NCI-H146 (cell line): ENCODE results near the gene TSEN54.
"Not testable (repeated sequence)": the region's sequence is repeated elsewhere in the genome, so short reads cannot be mapped to it uniquely, and the experiment has no call there.

ENCODE experiments used
- DNase-seq: peaks from one replicate; lab custom pipeline; 2025; lab: John Stamatoyannopoulos, UW

Gene TSEN54

DNA sequence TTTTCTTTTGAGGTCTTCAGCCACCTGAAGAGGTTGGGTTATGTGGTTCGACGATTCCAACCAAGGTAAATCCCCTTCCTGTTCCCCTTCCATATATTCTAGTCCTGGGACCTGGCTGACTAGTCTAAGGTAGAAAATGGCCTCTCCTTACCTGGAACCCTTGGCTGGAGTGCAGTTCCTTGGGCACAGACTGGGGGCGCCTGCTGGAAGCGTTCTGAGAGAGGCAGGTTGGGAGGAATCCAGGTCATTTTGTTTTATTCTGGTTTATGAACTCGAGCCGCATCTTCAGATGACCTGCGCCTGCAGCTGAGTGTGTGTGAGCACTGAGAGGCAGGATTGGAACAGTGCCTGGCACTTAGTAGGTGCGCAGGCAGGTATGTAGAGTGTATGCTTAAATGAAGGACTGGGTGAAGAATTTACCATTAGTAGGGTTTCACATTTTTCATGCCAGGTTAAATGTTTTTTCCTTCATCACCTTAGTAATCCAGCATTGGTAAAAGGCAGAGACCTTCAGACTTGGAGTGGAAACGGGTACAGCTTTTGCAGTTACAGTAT, 2.7 kb downstream of the TSEN54 start:
- DNase-seq: no peak

GRCh38 chr17:75520413-75520812, 4.1 kb downstream of the TSEN54 start:
- not testable (repeated sequence) for DNase-seq

DNA sequence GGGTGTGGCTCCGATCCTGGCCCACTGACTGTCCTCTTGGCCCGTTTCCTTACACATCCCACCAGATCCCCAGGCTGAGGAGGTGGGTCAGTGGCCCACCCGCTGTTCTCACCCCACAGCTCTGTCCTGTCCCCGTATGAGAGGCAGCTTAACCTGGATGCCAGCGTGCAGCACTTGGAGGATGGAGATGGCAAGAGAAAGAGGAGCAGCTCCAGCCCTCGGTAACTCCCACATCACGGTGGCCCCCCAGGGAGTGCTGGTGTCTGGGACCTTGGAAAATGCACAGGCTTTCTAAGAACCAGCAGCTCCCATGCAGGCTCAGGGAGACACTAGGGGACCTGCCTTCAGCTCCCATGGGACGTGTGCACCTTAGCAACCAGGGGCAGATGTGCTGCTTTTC, 5.0 kb downstream of the TSEN54 start:
- DNase-seq: no peak

- DNase-seq: no peak
Measured at GRCh38 chr17:75521951-75522727, 5.8 kb downstream of the TSEN54 start.

- DNase-seq: no peak
Measured at GRCh38 chr17:75523647-75524046, 7.3 kb downstream of the TSEN54 start.

GRCh38 chr17:75524269-75524969, 8.1 kb downstream of the TSEN54 start:
- no peak for DNase-seq

DNA sequence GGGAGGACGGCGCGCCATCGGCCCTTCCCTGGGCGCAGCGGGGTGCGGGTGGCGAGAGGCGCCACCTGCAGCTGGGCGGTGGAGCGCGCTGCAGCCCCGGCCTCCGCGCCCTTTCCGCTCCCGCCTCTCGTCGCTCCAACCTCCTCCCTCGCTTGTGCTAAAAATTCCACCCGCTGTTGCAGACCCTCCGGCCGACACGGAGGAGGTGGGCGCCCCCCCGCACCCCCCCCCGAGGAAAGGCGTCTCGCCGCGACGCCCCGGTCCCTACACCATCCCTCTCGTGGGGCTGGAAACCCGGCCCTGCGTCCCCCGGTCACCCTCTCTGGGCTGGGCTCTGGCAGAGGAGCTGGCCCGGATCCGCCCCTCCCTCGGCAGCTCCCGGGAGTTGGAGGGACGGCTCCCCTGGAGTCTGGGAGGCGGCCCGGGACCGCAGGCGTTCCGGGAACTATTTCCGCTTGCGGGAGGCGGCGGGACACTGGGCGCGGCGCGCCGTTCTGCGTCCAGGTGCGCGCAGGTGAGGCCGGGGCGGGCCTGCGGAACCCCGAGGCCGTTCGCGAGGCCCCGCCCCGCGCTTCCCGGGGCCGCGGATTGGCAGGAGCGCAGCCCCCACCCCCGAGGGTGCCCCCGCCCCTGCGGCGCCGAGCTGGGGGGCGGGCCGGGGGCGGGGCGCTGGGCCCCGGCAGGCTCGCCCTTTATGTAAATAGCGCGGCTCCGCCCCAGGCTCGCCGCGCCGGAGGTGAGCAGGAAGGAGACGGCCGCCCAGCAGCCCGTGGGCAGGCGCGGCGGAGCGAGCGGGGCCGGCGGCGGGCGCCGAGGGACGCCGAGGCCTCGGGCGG, 8.9 kb downstream of the TSEN54 start, which contains the start of gene LLGL2:
TSS of gene LLGL2 (plus strand) at position 728 of the 836 bp plus-strand sequence. CDS start 17,730 bp downstream, outside the sequence.
- peak; percentile 94 for DNase-seq

- DNase-seq: peak; percentile 64
Measured at GRCh38 chr17:75525806-75526554, 9.7 kb downstream of the TSEN54 start.

GRCh38 chr17:75526555-75527270, 10.4 kb downstream of the TSEN54 start:
- DNase-seq: peak; percentile 64

DNA sequence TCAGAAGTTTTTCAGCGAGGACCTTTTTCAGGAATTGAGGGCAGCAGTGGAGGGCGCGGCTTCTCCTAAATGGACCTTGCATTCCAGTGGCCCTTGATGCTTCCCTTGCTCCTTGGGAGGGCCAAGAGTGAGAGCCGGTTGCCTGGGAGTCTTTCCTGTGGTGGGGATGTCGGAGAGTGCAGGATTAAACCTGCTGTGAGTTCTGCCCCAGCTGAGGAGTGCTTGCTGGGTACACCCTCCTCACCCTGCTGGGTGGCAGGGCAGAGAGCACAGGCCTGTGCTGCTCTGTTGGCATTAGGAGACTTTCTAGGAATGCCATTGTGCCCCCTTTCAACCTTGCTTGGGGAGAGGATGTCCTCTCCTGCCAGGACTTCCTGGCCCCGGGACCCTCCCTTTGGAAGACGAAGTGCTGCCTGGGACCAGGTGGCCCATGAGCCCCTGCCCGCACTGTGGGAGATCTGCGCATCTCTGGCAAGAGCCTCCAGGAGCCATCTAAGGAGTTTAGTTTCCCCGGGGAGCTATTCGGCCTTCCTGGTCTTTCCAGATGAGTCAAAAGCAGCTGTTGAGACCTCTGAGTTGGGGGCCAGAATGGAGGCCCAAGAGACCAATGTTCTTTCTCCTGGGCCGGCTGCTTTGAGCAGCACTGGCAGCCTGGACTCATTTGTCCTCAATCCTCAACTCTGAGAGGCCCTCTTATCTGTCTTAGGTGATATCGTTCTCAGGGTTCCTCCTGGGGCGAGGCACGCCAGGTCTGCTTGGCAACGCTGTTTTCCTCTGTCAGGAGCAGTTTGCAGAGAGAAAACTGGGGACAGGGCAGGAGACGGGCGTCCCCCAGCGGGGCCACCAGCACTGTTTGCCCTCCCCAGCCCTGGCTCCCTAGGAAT, 14.8 kb downstream of the TSEN54 start:
- DNase-seq: no peak

- no peak for DNase-seq
Measured at GRCh38 chr17:75531721-75532072, 15.4 kb downstream of the TSEN54 start.

DNA sequence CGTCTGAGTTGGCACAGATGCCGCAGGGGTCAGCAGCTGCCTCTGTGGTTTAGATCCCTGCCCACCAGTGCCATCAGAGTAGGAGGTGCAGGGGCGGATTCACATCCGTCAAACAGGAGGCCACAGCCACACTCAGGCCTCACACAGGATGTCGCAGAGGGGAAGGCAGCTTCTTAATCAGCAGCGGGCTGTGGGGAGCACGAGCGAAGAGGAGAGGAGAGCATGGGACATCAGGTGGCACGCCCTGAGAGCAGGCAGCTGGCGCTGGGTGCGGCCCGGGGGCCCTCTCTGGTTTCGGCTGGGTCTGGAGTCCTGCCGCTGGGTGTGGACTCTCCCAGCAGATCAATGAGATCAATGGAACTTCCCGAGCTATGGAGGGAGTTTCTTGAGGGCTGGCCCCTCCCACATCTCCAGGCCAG, 18.8 kb downstream of the TSEN54 start:
- no peak for DNase-seq

DNA sequence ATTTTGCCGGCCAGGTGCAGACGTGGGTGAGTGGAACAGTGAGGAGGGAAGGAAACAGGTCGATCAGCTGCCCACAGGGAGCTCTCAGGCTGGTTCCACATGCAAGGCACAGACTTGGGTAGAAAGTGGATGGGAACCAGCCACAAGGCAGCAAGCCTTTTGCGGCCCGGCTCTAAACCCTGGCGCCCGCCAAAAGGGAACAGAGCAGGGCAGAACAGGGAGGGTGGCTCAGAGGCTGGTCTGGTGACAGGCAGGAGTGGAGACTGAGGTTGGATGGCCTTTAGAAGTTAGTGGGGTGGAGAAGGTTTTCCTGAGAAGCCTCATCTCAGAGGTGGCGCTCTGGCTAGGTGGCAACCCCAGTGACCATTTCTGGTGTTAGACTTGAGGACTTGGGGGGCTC, 19.5 kb downstream of the TSEN54 start:
- no peak for DNase-seq

DNA sequence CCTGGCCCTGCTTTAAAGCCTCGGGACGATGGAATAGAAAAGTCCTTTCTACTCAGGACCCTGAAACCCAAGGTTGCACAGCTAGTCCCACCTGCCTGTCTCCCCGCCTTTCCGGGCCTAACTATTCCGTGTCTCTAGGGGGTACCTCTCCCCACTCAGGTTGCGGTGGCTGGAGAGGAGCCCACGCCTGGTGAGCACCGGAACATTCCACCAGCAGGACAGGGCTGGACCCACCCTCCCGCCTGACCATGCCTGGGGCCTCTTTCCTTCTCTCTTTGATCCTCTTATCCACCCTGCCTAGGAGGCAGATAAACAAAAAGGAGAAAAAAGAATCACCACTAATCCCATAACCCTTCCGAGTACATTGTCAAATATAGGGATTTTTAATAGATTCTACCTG, 20.0 kb downstream of the TSEN54 start:
- no peak for DNase-seq

- DNase-seq: no peak
Measured at GRCh38 chr17:75539967-75540729, 23.8 kb downstream of the TSEN54 start.

GRCh38 chr17:75540923-75541503, 24.7 kb downstream of the TSEN54 start:
- no peak for DNase-seq

GRCh38 chr17:75542229-75542628, 25.9 kb downstream of the TSEN54 start:
- no peak for DNase-seq

GRCh38 chr17:75542728-75543336, 26.5 kb downstream of the TSEN54 start:
- DNase-seq: no peak
